Thymus (tissue), 11 donors: ENCODE measurements around the gene KATNB1. TPM values are rescaled to one million over a fixed set of nuclear protein-coding genes. Genes with fewer than 3 reads are reported as not detected.

Experiments
- DNase-seq, 9 donors: peaks; one replicate each; pipeline ENCODE4 v3.0.0-alpha.2; 2013; ENCODE audit warnings: low spot score in 9 of 9, low read depth in 6 of 9, missing footprints in 1 of 9
- H3K27ac ChIP-seq, 2 donors: one replicate each; pipeline ENCODE4 v1.5.1; 2013; ENCODE audit warnings: control low read depth in 1 of 2, low read depth in 1 of 2, low read length in 1 of 2, mild to moderate bottlenecking in 1 of 2, moderate library complexity in 1 of 2
- H3K27me3 ChIP-seq, 2 donors: one replicate each; pipeline ENCODE4 v1.5.1; 2013; ENCODE audit warnings: low read length in 1 of 2; ENCODE audit not compliant: control insufficient read depth in 2 of 2, insufficient read depth in 1 of 2
- H3K36me3 ChIP-seq, 2 donors: one replicate each; pipeline ENCODE4 v1.5.1; 2013; ENCODE audit warnings: low read length in 1 of 2, mild to moderate bottlenecking in 1 of 2, moderate library complexity in 1 of 2; ENCODE audit not compliant: control insufficient read depth in 2 of 2, insufficient read depth in 2 of 2
- H3K4me1 ChIP-seq, 2 donors: one replicate each; pipeline ENCODE4 v1.5.1; 2013; ENCODE audit warnings: low read length in 2 of 2; ENCODE audit not compliant: control insufficient read depth in 2 of 2, insufficient read depth in 2 of 2
- H3K4me3 ChIP-seq, 2 donors: one replicate each; pipeline ENCODE4 v1.5.1; 2013; ENCODE audit warnings: low read length in 2 of 2, control low read depth in 1 of 2, mild to moderate bottlenecking in 1 of 2
- H3K9me3 ChIP-seq, 2 donors: one replicate each; pipeline ENCODE4 v1.5.1; 2013; ENCODE audit warnings: low read length in 1 of 2, mild to moderate bottlenecking in 1 of 2; ENCODE audit not compliant: control insufficient read depth in 2 of 2, insufficient read depth in 1 of 2
- WGBS: extraction: QIAGEN DNeasy Blood & Tissue Kit; methylation state at CpG from one replicate; pipeline ENCODE4 v1.1.7; 2013; 5-methylcytosine and 5-hydroxymethylcytosine counted together
- polyA plus RNA-seq: library from polyadenylated mRNA; stranded (reverse); fragments of 200-250 nt; gene quantifications from one replicate; pipeline ENCODE4 v1.2.3, GENCODE V29; 2013
- total RNA-seq: library from RNA; stranded (reverse); fragments of 120-200 nt; gene quantifications from one replicate; pipeline ENCODE4 v1.2.4, GENCODE V29; 2013
- donor health status: healthy.

Gene KATNB1
- total and polyA plus RNA-seq, 2 donors: 13.3 to 15.1 TPM

- 96% methylated on average over 3 of the region's 3 CpGs for WGBS
- Histone ChIP-seq H3K4me3 (no peak overlapping the region), H3K36me3 (no peaks in the 10 kb centered on the region), H3K4me1 (peaks cover 7 to 10% of the 10 kb centered on the region in 2 donors), H3K27me3 (no peaks in the 10 kb centered on the region), H3K27ac (no peak overlapping the region), H3K9me3 (no peaks in the 10 kb centered on the region)
- DNase-seq: no peak
Measured at GRCh38 chr16:57699481-57699880, 36.1 kb upstream of the KATNB1 start.

DNA sequence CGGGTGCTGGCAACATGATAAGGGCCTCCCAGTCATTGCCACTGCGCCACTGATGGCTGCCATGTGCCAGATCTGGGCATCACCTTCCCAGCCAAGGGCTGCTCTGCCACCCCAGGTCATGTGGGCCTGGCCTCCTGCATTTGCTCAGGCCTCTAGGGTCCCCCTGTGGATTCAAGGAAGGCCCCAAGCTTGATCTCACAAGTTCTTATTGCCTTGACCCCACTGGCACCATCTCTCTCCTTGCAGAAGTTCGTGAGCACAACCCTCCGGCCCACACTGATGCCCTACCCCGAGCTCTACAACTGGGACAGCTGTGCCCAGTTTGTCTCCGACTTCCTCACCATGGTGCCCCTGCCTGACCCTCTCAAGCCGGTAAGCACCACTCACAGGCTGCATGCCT lies 35.7 kb upstream of the KATNB1 start:
- DNase-seq: no peak
- 98% methylated on average over 7 of the region's 7 CpGs for WGBS

DNA sequence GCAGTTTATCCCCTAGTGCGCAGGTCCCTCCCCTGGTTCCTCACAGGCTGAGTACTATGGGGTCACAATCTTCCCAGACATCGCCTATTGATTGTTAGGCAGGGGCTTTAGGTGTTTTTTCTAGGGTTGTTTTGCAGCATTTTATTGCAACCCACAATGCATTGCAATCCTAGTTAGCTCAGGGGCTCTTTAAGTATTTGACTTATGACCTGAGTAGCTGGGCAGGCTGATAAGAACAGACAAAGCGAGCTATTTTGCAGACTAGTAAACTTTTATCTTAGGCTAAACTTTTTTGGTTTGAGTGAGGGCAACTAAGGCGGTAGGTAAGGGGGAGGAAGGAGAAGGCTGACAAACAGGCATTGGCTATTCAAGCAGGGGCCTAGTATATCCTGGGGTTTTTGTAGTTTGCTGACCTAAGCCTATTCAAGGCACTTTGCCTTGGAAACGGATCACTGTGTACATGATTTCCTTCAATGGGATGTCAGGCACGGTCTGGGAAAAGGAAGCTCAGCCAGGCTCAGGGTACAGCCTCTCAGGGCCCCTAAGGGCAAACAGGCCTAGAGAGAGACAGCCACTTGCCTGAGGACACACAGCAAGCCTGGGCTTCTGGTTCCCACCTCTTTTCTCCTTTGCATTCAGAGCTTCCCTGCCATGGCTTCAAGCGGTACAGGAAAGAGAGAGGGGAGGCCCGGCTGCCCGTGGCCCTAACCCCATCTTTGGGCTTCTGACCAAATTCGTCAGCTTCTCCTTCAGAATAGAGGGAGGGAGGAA lies 34.6 kb upstream of the KATNB1 start:
- no peak overlapping the region for H3K4me3 ChIP-seq
- H3K27me3 ChIP-seq: no peaks in the 10 kb centered on the region
- no peak for DNase-seq
- H3K4me1 ChIP-seq: no peaks in the 10 kb centered on the region
- WGBS: 92% methylated on average over 10 of the region's 10 CpGs
- no peaks in the 10 kb centered on the region for H3K9me3 ChIP-seq
- no peak overlapping the region for H3K27ac ChIP-seq
- H3K36me3 ChIP-seq: no peaks in the 10 kb centered on the region

More for the DNA sequence above, 35.7 kb upstream of the KATNB1 start:
- H3K27me3 ChIP-seq: no peaks in the 10 kb centered on the region
- H3K36me3 ChIP-seq: no peaks in the 10 kb centered on the region
- no peak overlapping the region for H3K4me3 ChIP-seq
- H3K9me3 ChIP-seq: no peaks in the 10 kb centered on the region
- H3K27ac ChIP-seq: no peak overlapping the region
- peaks cover 4 to 5% of the 10 kb centered on the region in 2 donors for H3K4me1 ChIP-seq

DNA sequence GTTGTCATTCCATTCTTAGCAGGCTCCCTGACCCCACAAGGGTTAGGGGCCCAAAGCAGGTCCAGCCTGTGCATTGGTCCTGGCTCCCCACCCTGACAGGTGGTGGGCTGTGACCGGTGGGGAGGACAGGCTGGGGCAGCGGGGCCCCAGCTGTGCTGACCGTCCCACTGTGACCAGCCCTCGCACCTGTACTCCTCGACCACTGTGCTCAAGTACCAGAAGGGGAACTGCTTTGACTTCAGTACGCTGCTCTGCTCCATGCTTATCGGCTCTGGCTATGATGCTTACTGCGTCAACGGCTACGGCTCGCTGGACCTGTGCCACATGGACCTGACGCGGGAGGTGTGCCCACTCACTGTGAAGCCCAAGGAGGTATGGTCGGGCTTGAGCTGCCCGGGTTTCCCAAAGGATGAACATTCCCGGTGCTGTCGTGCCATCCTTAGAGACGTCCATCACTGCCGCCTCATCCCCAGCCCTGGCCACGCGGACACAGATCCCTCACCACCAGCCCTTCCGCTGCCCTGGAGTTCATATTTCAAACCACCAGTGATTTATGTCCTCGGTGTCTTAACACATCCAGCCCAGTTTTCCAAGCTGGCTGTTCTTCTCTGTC lies 33.7 kb upstream of the KATNB1 start:
- no peaks in the 10 kb centered on the region for H3K36me3 ChIP-seq
- H3K9me3 ChIP-seq: no peaks in the 10 kb centered on the region
- WGBS: 93% methylated on average over 23 of the region's 23 CpGs
- H3K4me1 ChIP-seq: no peaks in the 10 kb centered on the region
- H3K27ac ChIP-seq: no peak overlapping the region
- H3K27me3 ChIP-seq: no peaks in the 10 kb centered on the region
- H3K4me3 ChIP-seq: no peak overlapping the region
- no peak for DNase-seq

DNA sequence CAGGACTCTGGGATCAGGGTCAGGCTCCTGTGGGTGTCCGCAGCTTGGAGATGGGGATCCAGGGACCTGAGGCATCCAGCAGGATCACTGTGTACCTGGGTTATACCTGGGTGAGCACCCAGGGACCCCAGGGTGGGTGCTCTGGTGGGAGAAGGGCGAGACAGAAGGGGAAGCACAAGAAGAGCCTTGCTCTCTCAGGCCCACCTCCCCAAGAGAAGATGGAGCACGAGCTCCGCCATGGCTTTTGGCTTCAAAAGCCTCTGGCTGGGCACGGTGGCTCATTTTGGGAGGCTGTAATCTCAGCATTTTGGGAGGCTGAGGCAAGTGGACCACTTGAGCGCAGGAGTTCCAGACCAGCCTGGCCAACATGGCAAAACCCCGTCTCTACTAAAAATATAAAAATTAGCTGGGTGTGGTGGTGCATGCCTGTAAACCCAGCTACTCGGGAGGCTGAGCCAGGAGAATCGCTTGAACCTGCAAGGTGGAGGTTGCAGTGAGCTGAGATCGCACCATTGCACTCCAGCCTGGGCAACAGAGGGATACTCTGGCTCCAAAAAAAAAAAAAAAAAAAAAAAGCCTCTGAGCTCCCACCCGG lies 32.1 kb upstream of the KATNB1 start:
- no peaks in the 10 kb centered on the region for H3K36me3 ChIP-seq
- no peaks in the 10 kb centered on the region for H3K9me3 ChIP-seq
- no peak for DNase-seq
- no peaks in the 10 kb centered on the region for H3K27me3 ChIP-seq
- H3K4me1 ChIP-seq: no peaks in the 10 kb centered on the region
- WGBS: 95% methylated on average over 11 of the region's 11 CpGs
- no peak overlapping the region for H3K27ac ChIP-seq
- no peak overlapping the region for H3K4me3 ChIP-seq

- Histone ChIP-seq H3K4me1 (no peaks in the 10 kb centered on the region), H3K27me3 (no peaks in the 10 kb centered on the region), H3K4me3 (no peak overlapping the region), H3K36me3 (no peaks in the 10 kb centered on the region), H3K9me3 (no peaks in the 10 kb centered on the region), H3K27ac (no peak overlapping the region)
- 93% methylated on average over 11 of the region's 11 CpGs for WGBS
- no peak for DNase-seq
Measured at GRCh38 chr16:57704011-57704904, 31.3 kb upstream of the KATNB1 start.

DNA sequence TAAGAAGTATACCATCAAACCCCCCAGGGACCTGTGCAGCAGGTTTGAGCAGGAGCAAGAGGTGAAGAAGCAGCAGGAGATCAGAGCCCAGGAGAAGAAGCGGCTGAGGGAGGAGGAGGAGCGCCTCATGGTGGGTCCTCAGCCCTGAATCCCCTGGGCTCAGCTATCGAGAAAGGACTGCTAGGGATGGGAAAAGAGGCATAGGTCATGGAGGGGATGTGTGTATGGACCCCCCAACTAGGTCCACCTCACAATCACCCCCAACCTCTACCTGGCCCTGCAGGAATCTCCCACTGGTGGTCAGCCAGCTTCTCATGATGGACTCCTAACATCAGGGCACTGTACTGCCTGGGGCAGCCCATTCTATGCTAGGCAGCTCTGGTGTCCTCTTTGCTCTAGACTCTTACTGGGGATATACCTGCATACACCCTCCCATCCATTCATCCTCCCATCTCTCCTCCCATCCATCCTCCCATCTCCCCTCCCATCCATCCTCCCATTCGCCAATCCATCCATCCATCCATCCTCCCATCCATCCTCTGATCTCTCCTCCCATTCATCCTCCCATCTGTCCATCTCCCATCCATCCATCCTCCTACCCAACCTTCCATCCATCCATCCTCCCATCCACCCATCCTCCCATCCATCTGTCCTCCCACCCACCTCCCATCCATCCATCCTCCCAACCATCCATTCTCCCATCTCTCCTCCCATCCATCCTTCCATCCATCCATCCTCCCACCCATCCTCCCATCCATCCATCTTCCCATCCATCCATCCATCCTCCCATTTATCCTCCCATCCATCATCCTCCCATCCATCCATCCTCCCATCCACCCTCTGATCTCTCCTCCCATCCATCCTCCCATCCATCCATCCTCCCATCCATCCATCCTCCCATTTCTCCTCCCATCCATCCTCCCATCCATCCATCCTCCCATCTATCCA lies 30.4 kb upstream of the KATNB1 start:
- Histone ChIP-seq H3K4me3 (no peak overlapping the region), H3K9me3 (no peaks in the 10 kb centered on the region), H3K27ac (no peak overlapping the region), H3K27me3 (no peaks in the 10 kb centered on the region), H3K36me3 (no peaks in the 10 kb centered on the region), H3K4me1 (no peaks in the 10 kb centered on the region)
- 99% methylated on average over 4 of the region's 4 CpGs for WGBS
- DNase-seq: no peak

GRCh38 chr16:57706717-57707116 lies 28.9 kb upstream of the KATNB1 start:
- no peak for DNase-seq
- H3K4me3 ChIP-seq: no peak overlapping the region
- H3K27ac ChIP-seq: no peak overlapping the region
- no peaks in the 10 kb centered on the region for H3K4me1 ChIP-seq
- no peaks in the 10 kb centered on the region for H3K27me3 ChIP-seq
- no peaks in the 10 kb centered on the region for H3K9me3 ChIP-seq
- no peaks in the 10 kb centered on the region for H3K36me3 ChIP-seq
- 100% methylated on average over 1 of the region's 1 CpG for WGBS
